K562 (cell line): ENCODE measurements around the gene MVK. TPM values are rescaled to one million over a fixed set of nuclear protein-coding genes. Genes with fewer than 3 reads are reported as not detected.

Source experiments
- ATAC-seq: fragments of 200-7000 bp; cut with Tn5 transposase; 3 replicates; pipeline ENCODE4 v1.9.1; 2020; ENCODE audit warnings: moderate library complexity
- BruUV-seq: library from RNA; stranded (reverse); fragments of 400-500 nt; replicated peaks from 2 replicates; lab custom pipeline; 2021; lab: Mats Ljungman, UMichigan
- CTCF ChIA-PET: fragments of 300-600 bp; formaldehyde crosslinking; extraction: SDS; loops from one replicate; lab custom pipeline; 2021; ENCODE audit warnings: low intra/inter-chr PET ratio; lab: Yijun Ruan, JAX
- POLR2A ChIA-PET: fragments of 300-600, 350-650 bp; sonication (Branson Sonifier 250); formaldehyde crosslinking; extraction: SDS; loops from one replicate; lab custom pipeline; 2021; ENCODE audit warnings: antibody characterized with exemption, inconsistent platforms; lab: Yijun Ruan, JAX
- DNase-seq, 4 experiments: peaks; one replicate each; pipeline versions ENCODE4 v3.0.0 to v3.0.0-alpha.2; 2011 to 2018; ENCODE audit warnings: low spot score in 3 of 4, mixed read lengths in 3 of 4; ENCODE audit errors: extremely low read depth in 1 of 4
- FAIRE-seq: peaks from 2 replicates; lab custom pipeline; 2011; peaks lifted over from hg19 to GRCh38; lab: Jason Lieb, UNC
- H2AFZ ChIP-seq: 2 replicates; pipeline ENCODE4 v1.6.0; 2011; ENCODE audit warnings: low read depth, low read length, control low read depth, inconsistent platforms
- H3K27ac ChIP-seq: fragments of 200-600 bp; 3 replicates; pipeline ENCODE4 v1.8.0; 2011; ENCODE audit warnings: low read depth, mild to moderate bottlenecking, control low read depth, inconsistent platforms, low read length, moderate library complexity, mixed read lengths; ENCODE audit errors: extremely low read depth
- H3K27me3 ChIP-seq, 2 experiments: fragments of 300-600 bp in 1 of 2; 2 replicates in 1 of 2; 3 replicates in 1 of 2; pipeline versions ENCODE4 v1.6.0 to v1.8.0; 2011; ENCODE audit warnings: inconsistent platforms in 2 of 2, low read length in 2 of 2, mild to moderate bottlenecking in 1 of 2, mixed read lengths in 1 of 2, moderate library complexity in 1 of 2; ENCODE audit not compliant: control insufficient read depth in 2 of 2, insufficient read depth in 2 of 2
- H3K36me3 ChIP-seq: fragments of 300-600 bp; 3 replicates; pipeline ENCODE4 v1.8.0; 2011; ENCODE audit warnings: mild to moderate bottlenecking, low read length, inconsistent platforms; ENCODE audit not compliant: control insufficient read depth, insufficient read depth
- H3K4me1 ChIP-seq, 2 experiments: fragments of 200-600 bp in 1 of 2; replicated peaks in 1 of 2; 2 replicates in 1 of 2; 3 replicates in 1 of 2; pipeline versions ENCODE4 v1.5.1 to v1.8.0; 2011; ENCODE audit warnings: inconsistent platforms in 2 of 2, low read length in 2 of 2, mild to moderate bottlenecking in 1 of 2, mixed read lengths in 1 of 2, moderate library complexity in 1 of 2; ENCODE audit not compliant: control insufficient read depth in 2 of 2, insufficient read depth in 2 of 2
- H3K4me2 ChIP-seq: 2 replicates; pipeline ENCODE4 v1.6.1; 2011; ENCODE audit warnings: low read length, control low read depth, inconsistent platforms, mixed read lengths; ENCODE audit not compliant: insufficient read depth
- H3K4me3 ChIP-seq: fragments of 200-600 bp; sonication (generic), shearing (Covaris generic); 2 replicates; pipeline ENCODE4 v1.5.1; 2016; ENCODE audit warnings: control low read depth, inconsistent platforms
- H3K79me2 ChIP-seq: fragments of 200-600 bp; 3 replicates; pipeline ENCODE4 v1.8.0; 2011; ENCODE audit warnings: low read length, inconsistent platforms; ENCODE audit not compliant: control insufficient read depth, insufficient read depth
- H3K9ac ChIP-seq, 2 experiments: 2 replicates each; pipeline versions ENCODE4 v1.6.0 to v1.6.1; 2011; ENCODE audit warnings: low read depth in 2 of 2, low read length in 2 of 2, control low read depth in 1 of 2, inconsistent platforms in 1 of 2, mild to moderate bottlenecking in 1 of 2, mixed read lengths in 1 of 2; ENCODE audit not compliant: insufficient read depth in 1 of 2
- H3K9me1 ChIP-seq: one replicate; pipeline ENCODE4 v1.6.0; 2011; ENCODE audit warnings: inconsistent platforms, mild to moderate bottlenecking, low read length, moderate library complexity; ENCODE audit not compliant: control insufficient read depth, insufficient read depth
- H3K9me3 ChIP-seq: replicated peaks from 2 replicates; pipeline ENCODE4 v1.5.1; 2011; ENCODE audit warnings: low read depth, low read length, inconsistent platforms; ENCODE audit not compliant: control insufficient read depth, insufficient read depth
- H4K20me1 ChIP-seq: replicated peaks from 2 replicates; pipeline ENCODE4 v1.6.1; 2011; ENCODE audit warnings: low read length, inconsistent platforms, mixed read lengths; ENCODE audit not compliant: control insufficient read depth, insufficient read depth
- CHAMP1 ChIP-seq: fragments of 450-650 bp; IDR thresholded peaks from 2 replicates; pipeline ENCODE4 v1.6.1; 2016; ENCODE audit warnings: mild to moderate bottlenecking
- FOXA3 ChIP-seq, 2 experiments: fragments of 450-650 bp in 1 of 2; sonication (generic) in 1 of 2; formaldehyde crosslinking; IDR thresholded peaks in 1 of 2; conservative IDR thresholded peaks in 1 of 2; 2 replicates each; pipeline versions ENCODE4 v1.4.0 to v1.8.0; 2020 to 2022; ENCODE audit warnings: mild to moderate bottlenecking in 2 of 2, missing genetic modification reagents in 1 of 2
- LARP7 ChIP-seq: fragments of 450-650 bp; IDR thresholded peaks from 2 replicates; pipeline ENCODE4 v1.6.1; 2016
- SUPT5H ChIP-seq: fragments of 450-650 bp; IDR thresholded peaks from 2 replicates; pipeline ENCODE4 v1.6.1; 2016
- ZEB2 ChIP-seq: fragments of 450-650 bp; IDR thresholded peaks from 2 replicates; pipeline ENCODE4 v1.6.1; 2016
- ZKSCAN1 ChIP-seq: fragments of 150-350 bp; IDR thresholded peaks from 2 replicates; pipeline ENCODE4 v1.6.1; 2016; ENCODE audit warnings: low read depth, low read length
- ZNF407 ChIP-seq: fragments of 450-650 bp; IDR thresholded peaks from 2 replicates; pipeline ENCODE4 v1.6.1; 2016; ENCODE audit warnings: low read depth
- WGBS: fragments of 100-300 bp; shearing (Covaris generic); methylation state at CpG from one replicate; pipeline ENCODE4 v1.1.6; 2016; ENCODE audit warnings: low coverage, mixed read lengths; ENCODE audit not compliant: insufficient coverage; ENCODE audit errors: missing lambda C conversion rate; 5-methylcytosine and 5-hydroxymethylcytosine counted together
- in situ Hi-C: fragments of 300-500 bp; cut with MboI; formaldehyde crosslinking; loops from 4 replicates; pipeline ENCODE4 v1.15.0; 2018; ENCODE audit warnings: inconsistent platforms, mixed read lengths
- intact Hi-C: fragments of 100-400 bp; cut with micrococcal nuclease; formaldehyde crosslinking; loops from 2 replicates; pipeline ENCODE4 v1.14.2; 2022
- polyA plus RNA-seq, 8 experiments: library from polyadenylated mRNA; depleted of rRNA in 4 of 8; stranded (reverse) in 5 of 8; unstranded in 3 of 8; fragments of >200 nt; fragmentation: Nextera tagmentation in 2 of 8; fragmentation: Illumina TruSeq in 1 of 8; extraction: Ambion mirVana in 2 of 8; extraction: Trizol in 1 of 8; gene quantifications; 2 replicates each; pipeline versions ENCODE4 v1.2.1 to v1.2.3, GENCODE V29; 2011 to 2014; ENCODE audit warnings: inconsistent platforms in 1 of 8, missing spikeins in 1 of 8
- total RNA-seq, 7 experiments: library from RNA; depleted of rRNA in 6 of 7; stranded (reverse); fragments of >200 nt in 6 of 7; fragmentation: Illumina TruSeq in 2 of 7; extraction: Trizol in 2 of 7; gene quantifications; 2 replicates each; pipeline versions ENCODE4 v1.2.1 to v1.2.3, GENCODE V29; 2011 to 2021; ENCODE audit warnings: low replicate concordance in 1 of 7

MVK gene
- total and polyA plus RNA-seq, 9 of the 15 experiments (the other 6 are each of a cell fraction or from before 2014, with no cell fraction given), result 0.41 to 33.6 (median 18.8) TPM

- no peak for ATAC-seq
- intact Hi-C loops, result no loop called here
- TF ChIP-seq LARP7 (no peak), ZNF407 (no peak), ZKSCAN1 (peak; percentile 79; the same call in 1 of the 2 replicates), ZEB2 (no peak), SUPT5H (peak; percentile 25; the same call in 1 of the 2 replicates), FOXA3 (CRISPR knock-in tag; conservative IDR thresholded peaks at IDR 0.05 in 1 of 2, IDR thresholded peaks at IDR 0.05 in 1 of 2) (peak in 1 of 2 experiments; percentile 71; a peak in 1 of 4 replicates), CHAMP1 (no peak)
Observed at GRCh38 chr12:109588461-109589239, 15.1 kb downstream of the MVK start.

More at GRCh38 chr12:109588461-109589239, 15.1 kb downstream of the MVK start:
- no TSS peak for BruUV-seq
- Histone ChIP-seq H2AFZ (no peak overlapping the region), H3K27me3 (no peaks in the 10 kb centered on the region), H3K9me3 (no peaks in the 10 kb centered on the region), H3K36me3 (peaks cover 76% of the 10 kb centered on the region; the same call in 2 of the 3 replicates), H3K27ac (no peak overlapping the region), H3K9me1 (no peaks in the 10 kb centered on the region), H3K4me2 (no peak overlapping the region), H3K4me1 (no peaks in the 10 kb centered on the region), H3K79me2 (no peaks in the 10 kb centered on the region), H4K20me1 (no peaks in the 10 kb centered on the region; the same call in 1 of the 2 replicates), H3K4me3 (no peak overlapping the region), H3K9ac (no peak overlapping the region; a peak in 1 of 4 replicates)
- DNase-seq, result no peak
- 86% methylated on average over 25 of the region's 26 CpGs for WGBS
- in situ Hi-C loops, result no loop called here
- no peak for FAIRE-seq
- ChIA-PET CTCF (no interaction called here), POLR2A (no interaction called here)
